HG03520 (cell line): ENCODE measurements around the gene RBKS.
"Not testable (repeated sequence)": the region's sequence is repeated elsewhere in the genome, so short reads cannot be mapped to it uniquely, and the experiment has no call there.

ENCODE experiments used
- ATAC-seq: cut with Tn5 transposase; IDR thresholded peaks from one replicate; pipeline ENCODE4 v1.9.1; 2021; ENCODE audit warnings: mild to moderate bottlenecking, moderate library complexity; ENCODE audit not compliant: unreplicated experiment

RBKS gene

GRCh38 chr2:27771202-27771547 lies 119.0 kb downstream of the RBKS start:
- peak; percentile 16 for ATAC-seq

- no peak for ATAC-seq
Measured at GRCh38 chr2:27766287-27766661, 123.9 kb downstream of the RBKS start.

- no peak for ATAC-seq
Measured at GRCh38 chr2:27765621-27766286, 124.4 kb downstream of the RBKS start.

- ATAC-seq: not testable (repeated sequence)
Measured at GRCh38 chr2:27764526-27764925, 125.7 kb downstream of the RBKS start.

GRCh38 chr2:27763907-27764267 lies 126.3 kb downstream of the RBKS start:
- no peak for ATAC-seq

GRCh38 chr2:27762951-27763906 lies 127.0 kb downstream of the RBKS start:
- ATAC-seq: no peak

GRCh38 chr2:27756544-27757498 lies 133.4 kb downstream of the RBKS start:
- ATAC-seq: no peak

GRCh38 chr2:27756091-27756490 lies 134.1 kb downstream of the RBKS start:
- no peak for ATAC-seq

GRCh38 chr2:27754831-27755230 lies 135.4 kb downstream of the RBKS start:
- ATAC-seq: no peak

- no peak for ATAC-seq
Measured at GRCh38 chr2:27754138-27754588, 136.0 kb downstream of the RBKS start.

GRCh38 chr2:27752551-27753237 lies 137.5 kb downstream of the RBKS start:
- ATAC-seq: no peak

GRCh38 chr2:27751377-27751776 lies 138.8 kb downstream of the RBKS start:
- no peak for ATAC-seq

GRCh38 chr2:27748803-27749554 lies 141.2 kb downstream of the RBKS start:
- not testable (repeated sequence) for ATAC-seq

GRCh38 chr2:27747827-27748352 lies 142.3 kb downstream of the RBKS start:
- no peak for ATAC-seq

GRCh38 chr2:27746325-27746724 lies 143.9 kb downstream of the RBKS start:
- no peak for ATAC-seq

GRCh38 chr2:27745494-27745893 lies 144.7 kb downstream of the RBKS start:
- ATAC-seq: not testable (repeated sequence)

- ATAC-seq: no peak
Measured at GRCh38 chr2:27742571-27742970, 147.6 kb downstream of the RBKS start.

- no peak for ATAC-seq
Measured at GRCh38 chr2:27741673-27742072, 148.5 kb downstream of the RBKS start.

GRCh38 chr2:27739058-27739373 lies 151.2 kb downstream of the RBKS start:
- ATAC-seq: no peak
